CD4-positive, alpha-beta T cell treated with Interleukin-12 subunit alpha and Interleukin-12 subunit beta, for 1 hour (primary cell): ENCODE results near the gene OR1A1.
A peak's percentile ranks its signal among the peaks of the same experiment; 100 is the strongest.
"Not testable (repeated sequence)": the region's sequence is repeated elsewhere in the genome, so short reads cannot be mapped to it uniquely, and the experiment has no call there.

Experiments used
- DNase-seq: peaks from one replicate; pipeline ENCODE4 v3.0.0-alpha.2; 2020

The OR1A1 gene

GRCh38 chr17:3207367-3207766 is at the start of gene OR1A1:
Gene OR1A1 (plus strand): TSS chr17:3207667. CDS start chr17:3215621, 7,954 bp downstream.
- DNase-seq, result no peak

- peak; percentile 0 for DNase-seq
Measured at GRCh38 chr17:3167574-3167973, 39.9 kb upstream of the OR1A1 start.

- no peak for DNase-seq
Measured at GRCh38 chr17:3189961-3190360, 17.5 kb upstream of the OR1A1 start.

- DNase-seq, result no peak
Measured at GRCh38 chr17:3197219-3197618, 10.2 kb upstream of the OR1A1 start, which contains the start of gene OR1A2. Gene OR1A2 (plus strand): TSS chr17:3197519. CDS start chr17:3197519, 0 bp downstream.

- DNase-seq, result no peak
Measured at GRCh38 chr17:3208484-3208883, 1.0 kb downstream of the OR1A1 start.

- DNase-seq, result no peak
Measured at GRCh38 chr17:3213001-3213400, 5.5 kb downstream of the OR1A1 start.

GRCh38 chr17:3213587-3213986 is 6.1 kb downstream of the OR1A1 start:
- no peak for DNase-seq

GRCh38 chr17:3219978-3220377 is 12.5 kb downstream of the OR1A1 start:
- DNase-seq, result not testable (repeated sequence)

- no peak for DNase-seq
Measured at GRCh38 chr17:3221850-3222249, 14.4 kb downstream of the OR1A1 start.

- peak; percentile 1 for DNase-seq
Measured at GRCh38 chr17:3222505-3222904, 15.0 kb downstream of the OR1A1 start.

GRCh38 chr17:3224721-3225352 is 17.4 kb downstream of the OR1A1 start:
- not testable (repeated sequence) for DNase-seq

GRCh38 chr17:3232300-3232699 is 24.8 kb downstream of the OR1A1 start:
- DNase-seq, result not testable (repeated sequence)

GRCh38 chr17:3238685-3239084 is 31.2 kb downstream of the OR1A1 start:
- peak; percentile 8 for DNase-seq

- DNase-seq, result not testable (repeated sequence)
Measured at GRCh38 chr17:3241044-3241443, 33.6 kb downstream of the OR1A1 start.

- DNase-seq, result not testable (repeated sequence)
Measured at GRCh38 chr17:3244841-3245240, 37.4 kb downstream of the OR1A1 start.

- not testable (repeated sequence) for DNase-seq
Measured at GRCh38 chr17:3249013-3249412, 41.5 kb downstream of the OR1A1 start.

GRCh38 chr17:3256575-3256974 is 49.1 kb downstream of the OR1A1 start:
- DNase-seq, result no peak

GRCh38 chr17:3260163-3260562 is 52.7 kb downstream of the OR1A1 start:
- no peak for DNase-seq

GRCh38 chr17:3260600-3260999 is 53.1 kb downstream of the OR1A1 start:
- DNase-seq, result no peak
